ENCODE results near the gene ARSI.

Gene ARSI

GRCh38 chr5:150258130-150258529, 44.6 kb downstream of the ARSI start:
- DNase-seq (ENCODE audit: low read depth in 2 of 2): peak in 1 of 2 donors; percentile 35
- no peak overlapping the region for H3K4me3 ChIP-seq (replicated peaks in 1 of 2; ENCODE audit: low read depth in 2 of 2, low read length in 2 of 2)
- no peak for TF ChIP-seq CTCF (IDR thresholded peaks at IDR 0.05; ENCODE audit: low read depth, low read length)

- H3K4me3 ChIP-seq (replicated peaks in 1 of 2; ENCODE audit: low read depth in 2 of 2, low read length in 2 of 2): no peak overlapping the region
- no peak for DNase-seq (ENCODE audit: low read depth in 2 of 2)
- TF ChIP-seq CTCF (IDR thresholded peaks at IDR 0.05; ENCODE audit: low read depth, low read length): no peak
These were observed 45.3 kb downstream of the ARSI start for GRCh38 chr5:150257424-150257823.

- DNase-seq (ENCODE audit: low read depth in 2 of 2): no peak
- TF ChIP-seq CTCF (IDR thresholded peaks at IDR 0.05; ENCODE audit: low read depth, low read length): peak; percentile 7
- no peak overlapping the region for H3K4me3 ChIP-seq (replicated peaks in 1 of 2; ENCODE audit: low read depth in 2 of 2, low read length in 2 of 2)
These were observed 46.2 kb downstream of the ARSI start for GRCh38 chr5:150256410-150257064.

- DNase-seq (ENCODE audit: low read depth in 2 of 2): peak in 1 of 2 donors; percentile 70
- H3K4me3 ChIP-seq (replicated peaks in 1 of 2; ENCODE audit: low read depth in 2 of 2, low read length in 2 of 2): no peak overlapping the region
- TF ChIP-seq CTCF (IDR thresholded peaks at IDR 0.05; ENCODE audit: low read depth, low read length): no peak
These were observed 46.9 kb downstream of the ARSI start for GRCh38 chr5:150255659-150256409.

GRCh38 chr5:150254774-150255173, 47.9 kb downstream of the ARSI start:
- no peak for DNase-seq (ENCODE audit: low read depth in 2 of 2)
- no peak overlapping the region for H3K4me3 ChIP-seq (replicated peaks in 1 of 2; ENCODE audit: low read depth in 2 of 2, low read length in 2 of 2)
- TF ChIP-seq CTCF (IDR thresholded peaks at IDR 0.05; ENCODE audit: low read depth, low read length): no peak

- no peak for DNase-seq (ENCODE audit: low read depth in 2 of 2)
- TF ChIP-seq CTCF (IDR thresholded peaks at IDR 0.05; ENCODE audit: low read depth, low read length): no peak
- no peak overlapping the region for H3K4me3 ChIP-seq (replicated peaks in 1 of 2; ENCODE audit: low read depth in 2 of 2, low read length in 2 of 2)
These were observed 48.3 kb downstream of the ARSI start for GRCh38 chr5:150254363-150254762.
